ENCODE data around the gene F2RL1. TPM values are rescaled to one million over a fixed set of nuclear protein-coding genes. Genes with fewer than 3 reads are reported as not detected.
"Not testable (repeated sequence)": the region's sequence is repeated elsewhere in the genome, so short reads cannot be mapped to it uniquely, and the experiment has no call there.

Gene F2RL1, protein sequence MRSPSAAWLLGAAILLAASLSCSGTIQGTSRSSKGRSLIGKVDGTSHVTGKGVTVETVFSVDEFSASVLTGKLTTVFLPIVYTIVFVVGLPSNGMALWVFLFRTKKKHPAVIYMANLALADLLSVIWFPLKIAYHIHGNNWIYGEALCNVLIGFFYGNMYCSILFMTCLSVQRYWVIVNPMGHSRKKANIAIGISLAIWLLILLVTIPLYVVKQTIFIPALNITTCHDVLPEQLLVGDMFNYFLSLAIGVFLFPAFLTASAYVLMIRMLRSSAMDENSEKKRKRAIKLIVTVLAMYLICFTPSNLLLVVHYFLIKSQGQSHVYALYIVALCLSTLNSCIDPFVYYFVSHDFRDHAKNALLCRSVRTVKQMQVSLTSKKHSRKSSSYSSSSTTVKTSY
- total RNA-seq: 1 to 10 TPM; 1.3 to 1.6 TPM

- intact Hi-C loops (cut with DNase I, micrococcal nuclease): no loop called here
- ChIA-PET CTCF (interaction anchor here (0.9 to 1.7 kb wide), 5 partner anchors 15 to 230 kb away, joined by 3 to 5 read pairs (median 3); partner anchors contain the start of gene S100Z), POLR2A (no interaction called here)
- Mint-ChIP-seq H3K36me3 (ENCODE audit: low read depth) (no peaks in the 10 kb centered on the region), H3K27ac (no peak within 1 kb of the TSS), H3K4me1 (peaks cover 11% of the 10 kb centered on the region), H3K9me3 (ENCODE audit: low read depth) (no peaks in the 10 kb centered on the region), H3K4me3 (peak within 1 kb of the TSS; percentile 74), H3K27me3 (peaks cover 17% of the 10 kb centered on the region)
- ATAC-seq (peak; percentile 70), DNase-seq (peak; percentile 63)
Measured at GRCh38 chr5:76818844-76819831, at the start of gene F2RL1. F2RL1 (plus strand) TSS chr5:76819030; CDS start chr5:76819183, 153 bp downstream.

DNA sequence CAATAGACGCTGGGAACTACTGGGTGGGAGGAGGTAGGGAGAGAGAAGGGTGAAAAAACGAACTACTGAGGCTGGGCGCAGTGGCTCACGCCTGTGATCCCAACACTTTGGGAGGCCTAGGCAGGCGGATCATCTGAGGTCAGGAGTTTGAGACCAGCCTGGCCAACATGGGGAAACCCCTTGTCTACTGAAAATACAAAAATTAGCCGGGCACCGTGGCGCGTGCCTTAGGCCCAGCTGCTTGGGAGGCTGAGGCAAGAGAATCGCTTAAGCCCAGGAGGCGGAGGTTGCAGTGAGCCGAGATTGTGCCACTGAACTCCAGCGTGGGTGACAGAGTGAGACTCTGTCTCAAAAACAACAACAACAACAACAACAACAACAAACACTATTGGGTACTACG, 47.8 kb upstream of the F2RL1 start:
- intact Hi-C loops (cut with DNase I, micrococcal nuclease): loop anchor here in 1 of 2 experiments (5.0 kb wide), 1 partner anchor 54 kb away; the partner anchor contains the start of gene F2R
- H3K4me3 Mint-ChIP-seq; DNase-seq; ATAC-seq; H3K4me1 Mint-ChIP-seq; H3K27me3 Mint-ChIP-seq; H3K27ac Mint-ChIP-seq; H3K36me3 Mint-ChIP-seq (ENCODE audit: low read depth); H3K9me3 Mint-ChIP-seq (ENCODE audit: low read depth); CTCF ChIA-PET; POLR2A ChIA-PET: not testable (repeated sequence)

GRCh38 chr5:76771705-76772405, 47.0 kb upstream of the F2RL1 start:
- ATAC-seq (no peak), DNase-seq (no peak)
- H3K4me1 Mint-ChIP-seq: peaks cover 2% of the 10 kb centered on the region
- ChIA-PET CTCF (no interaction called here), POLR2A (no interaction called here)
- no peaks in the 10 kb centered on the region for H3K36me3 Mint-ChIP-seq (ENCODE audit: low read depth)
- no peak overlapping the region for H3K27ac Mint-ChIP-seq
- no peaks in the 10 kb centered on the region for H3K9me3 Mint-ChIP-seq (ENCODE audit: low read depth)
- intact Hi-C loops (cut with DNase I, micrococcal nuclease): loop anchor here in 1 of 2 experiments (5.0 kb wide), 1 partner anchor 55 kb away; the partner anchor contains the start of gene F2R
- H3K4me3 Mint-ChIP-seq: no peak overlapping the region
- H3K27me3 Mint-ChIP-seq: no peaks in the 10 kb centered on the region

DNA sequence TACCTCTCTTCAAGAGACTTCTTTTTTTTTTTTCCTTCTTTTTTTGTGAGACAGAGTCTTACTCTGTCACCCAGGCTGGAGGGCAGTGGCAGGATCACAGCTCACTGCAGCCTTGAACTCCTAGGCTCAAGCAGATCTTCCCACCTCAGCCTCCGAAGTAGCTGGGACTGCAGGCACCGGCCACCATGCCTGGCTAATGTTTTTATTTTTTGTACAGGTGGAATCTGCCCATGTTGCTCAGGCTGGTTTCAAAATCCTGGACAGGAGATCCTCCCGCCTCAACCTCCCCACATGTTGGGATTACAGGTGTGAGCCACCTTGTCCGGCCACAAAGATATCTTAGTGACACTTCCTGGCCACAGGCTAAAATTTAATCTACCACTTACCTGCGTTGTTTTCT, 42.9 kb upstream of the F2RL1 start:
- intact Hi-C loops (cut with DNase I, micrococcal nuclease): loop anchor here in 1 of 2 experiments (2.0 kb wide), 1 partner anchor 37 kb away; no protein-coding TSS in a partner anchor
- H3K27me3 Mint-ChIP-seq: no peaks in the 10 kb centered on the region
- no peaks in the 10 kb centered on the region for H3K9me3 Mint-ChIP-seq (ENCODE audit: low read depth)
- no peak for DNase-seq
- peaks cover 2% of the 10 kb centered on the region for H3K4me1 Mint-ChIP-seq
- ChIA-PET POLR2A (no interaction called here), CTCF (interaction anchor here (0.6 to 5.2 kb wide), 7 partner anchors 31 to 176 kb away, joined by 3 to 112 read pairs (median 12); partner anchors contain the start of gene F2R)
- H3K27ac Mint-ChIP-seq: no peak overlapping the region
- H3K4me3 Mint-ChIP-seq: no peak overlapping the region
- H3K36me3 Mint-ChIP-seq (ENCODE audit: low read depth): no peaks in the 10 kb centered on the region
- no peak for ATAC-seq

DNA sequence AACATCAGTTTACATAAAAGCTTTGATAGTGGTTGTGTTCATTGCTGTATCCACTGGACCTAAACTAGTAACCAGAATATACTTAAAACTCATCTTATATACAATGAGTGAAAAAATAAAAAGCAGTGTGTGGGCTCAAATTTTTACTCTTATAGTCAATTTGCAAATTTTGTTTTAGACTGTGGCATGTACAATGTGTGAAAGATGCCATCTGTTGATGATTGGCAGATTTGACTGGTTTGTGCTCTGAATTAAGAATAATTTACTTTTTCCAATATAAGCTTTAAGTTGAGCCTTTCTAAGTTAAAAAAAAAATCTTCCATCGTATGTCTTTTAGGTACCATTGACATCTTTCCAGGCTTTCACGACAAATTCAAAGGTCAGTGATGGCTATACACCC, 42.4 kb upstream of the F2RL1 start:
- ATAC-seq (no peak), DNase-seq (no peak)
- ChIA-PET POLR2A (no interaction called here), CTCF (interaction anchor here (0.6 to 5.2 kb wide), 7 partner anchors 14 to 176 kb away, joined by 3 to 112 read pairs (median 5); partner anchors contain the start of gene F2R)
- no peaks in the 10 kb centered on the region for H3K9me3 Mint-ChIP-seq (ENCODE audit: low read depth)
- intact Hi-C loops (cut with DNase I, micrococcal nuclease): no loop called here
- no peak overlapping the region for H3K4me3 Mint-ChIP-seq
- H3K27me3 Mint-ChIP-seq: no peaks in the 10 kb centered on the region
- H3K4me1 Mint-ChIP-seq: peaks cover 2% of the 10 kb centered on the region
- H3K27ac Mint-ChIP-seq: no peak overlapping the region
- no peaks in the 10 kb centered on the region for H3K36me3 Mint-ChIP-seq (ENCODE audit: low read depth)

GRCh38 chr5:76780616-76781015, 38.2 kb upstream of the F2RL1 start:
- intact Hi-C loops (cut with DNase I, micrococcal nuclease); H3K27ac Mint-ChIP-seq; H3K4me3 Mint-ChIP-seq; ATAC-seq; H3K9me3 Mint-ChIP-seq (ENCODE audit: low read depth); H3K4me1 Mint-ChIP-seq; DNase-seq; POLR2A ChIA-PET; H3K27me3 Mint-ChIP-seq; H3K36me3 Mint-ChIP-seq (ENCODE audit: low read depth): not testable (repeated sequence)
- CTCF ChIA-PET: interaction anchor here (0.6 to 1.0 kb wide), 2 partner anchors 43 to 58 kb away, joined by 3 read pairs; no protein-coding TSS in a partner anchor

DNA sequence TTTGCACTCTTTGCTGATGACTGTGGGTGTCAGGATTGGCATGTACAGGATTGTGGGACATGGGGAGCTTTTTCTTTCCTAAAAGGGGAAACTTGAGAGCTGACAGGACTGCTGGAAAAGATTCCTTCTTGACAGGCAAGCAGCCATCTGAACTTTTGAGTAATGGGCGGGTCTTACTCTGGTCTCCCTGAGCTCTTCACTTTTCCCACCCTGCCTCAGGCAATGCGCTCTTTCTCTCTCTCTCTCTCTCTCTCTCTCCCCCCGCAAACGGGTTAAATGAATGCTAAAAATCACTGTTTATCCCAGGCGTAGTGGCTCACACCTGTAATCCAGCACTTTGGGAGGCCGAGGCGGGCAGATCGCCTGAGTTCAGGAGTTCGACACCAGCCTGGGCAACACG, 37.1 kb upstream of the F2RL1 start:
- H3K4me3 Mint-ChIP-seq: no peak overlapping the region
- H3K27ac Mint-ChIP-seq: no peak overlapping the region
- no peaks in the 10 kb centered on the region for H3K27me3 Mint-ChIP-seq
- H3K4me1 Mint-ChIP-seq: no peaks in the 10 kb centered on the region
- ChIA-PET POLR2A (no interaction called here), CTCF (interaction anchor here (0.6 kb wide), 3 partner anchors 9 to 143 kb away, joined by 3 to 4 read pairs (median 3); no protein-coding TSS in a partner anchor)
- DNase-seq (no peak), ATAC-seq (no peak)
- no peaks in the 10 kb centered on the region for H3K36me3 Mint-ChIP-seq (ENCODE audit: low read depth)
- H3K9me3 Mint-ChIP-seq (ENCODE audit: low read depth): no peaks in the 10 kb centered on the region
- intact Hi-C loops (cut with DNase I, micrococcal nuclease): no loop called here

GRCh38 chr5:76782444-76782843, 36.4 kb upstream of the F2RL1 start:
- CTCF ChIA-PET: interaction anchor here (0.6 to 0.9 kb wide), 2 partner anchors 8 to 140 kb away, joined by 3 to 5 read pairs; no protein-coding TSS in a partner anchor
- DNase-seq (no peak), ATAC-seq (no peak)
- Mint-ChIP-seq H3K27me3 (no peaks in the 10 kb centered on the region), H3K36me3 (ENCODE audit: low read depth) (no peaks in the 10 kb centered on the region), H3K4me3 (no peak overlapping the region), H3K9me3 (ENCODE audit: low read depth) (no peaks in the 10 kb centered on the region), H3K27ac (no peak overlapping the region), H3K4me1 (no peaks in the 10 kb centered on the region)
- intact Hi-C loops (cut with DNase I, micrococcal nuclease): no loop called here
- POLR2A ChIA-PET: no interaction called here

GRCh38 chr5:76787237-76787636, 31.6 kb upstream of the F2RL1 start:
- DNase-seq (no peak), ATAC-seq (no peak)
- intact Hi-C loops (cut with DNase I, micrococcal nuclease): no loop called here
- Mint-ChIP-seq H3K27ac (no peak overlapping the region), H3K9me3 (ENCODE audit: low read depth) (no peaks in the 10 kb centered on the region), H3K36me3 (ENCODE audit: low read depth) (no peaks in the 10 kb centered on the region), H3K4me3 (no peak overlapping the region), H3K27me3 (no peaks in the 10 kb centered on the region), H3K4me1 (peaks cover 21% of the 10 kb centered on the region)
- ChIA-PET CTCF (interaction anchor here (1.2 kb wide), 1 partner anchor 13 kb away, joined by 3 read pairs; no protein-coding TSS in a partner anchor), POLR2A (no interaction called here)

DNA sequence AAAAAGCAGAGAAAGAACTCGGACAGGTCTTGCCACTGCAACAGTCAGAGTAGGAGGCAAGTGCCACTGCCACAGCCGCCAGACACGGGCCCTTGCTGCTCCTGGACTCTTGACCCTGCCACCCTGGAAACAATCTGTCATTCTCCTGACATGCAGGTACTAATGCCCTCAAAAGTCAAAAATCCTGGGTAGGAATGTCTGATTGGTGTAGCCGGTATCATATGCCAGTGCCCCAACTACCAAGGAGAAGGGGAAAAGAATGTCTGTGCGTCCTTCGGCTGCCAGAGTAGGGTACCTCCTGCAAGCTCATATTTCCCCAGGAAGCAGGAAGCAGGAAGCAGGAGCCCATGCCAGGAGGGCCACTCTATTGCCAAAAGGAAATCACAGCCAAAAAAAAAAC, 30.5 kb upstream of the F2RL1 start:
- CTCF ChIA-PET: interaction anchor here (1.2 kb wide), 1 partner anchor 14 kb away, joined by 3 read pairs; no protein-coding TSS in a partner anchor
- H3K36me3 Mint-ChIP-seq (ENCODE audit: low read depth): no peaks in the 10 kb centered on the region

DNA sequence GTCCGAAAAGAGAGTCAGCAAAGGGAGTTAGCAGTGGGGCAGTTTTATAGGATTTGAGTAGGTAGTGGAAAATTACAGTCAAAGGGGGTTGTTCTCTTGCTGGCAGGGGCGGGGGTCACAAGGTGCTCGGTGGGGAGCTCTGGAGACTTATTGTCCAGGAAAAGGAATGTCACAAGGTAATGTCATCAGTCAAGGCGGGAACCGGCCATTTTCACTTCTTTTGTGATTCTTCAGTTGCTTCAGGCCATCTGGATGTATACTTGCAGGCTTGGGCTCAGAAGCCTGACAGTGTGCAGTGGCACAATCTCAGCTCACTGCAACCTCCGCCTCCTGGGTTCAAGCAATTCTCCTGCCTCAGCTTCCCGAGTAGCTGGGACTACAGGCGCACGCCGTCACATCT, 29.6 kb upstream of the F2RL1 start:
- H3K27me3 Mint-ChIP-seq; POLR2A ChIA-PET; ATAC-seq; intact Hi-C loops (cut with DNase I, micrococcal nuclease); H3K27ac Mint-ChIP-seq; DNase-seq; H3K9me3 Mint-ChIP-seq (ENCODE audit: low read depth); H3K36me3 Mint-ChIP-seq (ENCODE audit: low read depth); H3K4me3 Mint-ChIP-seq: not testable (repeated sequence)
- H3K4me1 Mint-ChIP-seq: peaks cover 21% of the 10 kb centered on the region
- CTCF ChIA-PET: interaction anchor here (2.6 kb wide), 1 partner anchor 15 kb away, joined by 9 read pairs; no protein-coding TSS in a partner anchor

More for the DNA sequence above, 30.5 kb upstream of the F2RL1 start:
- intact Hi-C loops (cut with DNase I, micrococcal nuclease): no loop called here
- Mint-ChIP-seq H3K27ac (no peak overlapping the region), H3K9me3 (ENCODE audit: low read depth) (no peaks in the 10 kb centered on the region), H3K27me3 (no peaks in the 10 kb centered on the region), H3K4me3 (no peak overlapping the region), H3K4me1 (peaks cover 21% of the 10 kb centered on the region)
- POLR2A ChIA-PET: no interaction called here
- no peak for DNase-seq
- no peak for ATAC-seq

All from activated CD4-positive, alpha-beta T cell treated with anti-CD3 and anti-CD28 coated beads for 36 hours (primary cell).